Inferior parietal cortex (tissue), 1 donor: ENCODE measurements around the gene FLVCR2.
A peak's percentile ranks its signal among the peaks of the same experiment; 100 is the strongest.

Experiments used
- DNase-seq: peaks from one replicate; pipeline ENCODE4 v3.0.0-alpha.2; 2016; ENCODE audit errors: extremely low spot score

FLVCR2 gene

GRCh38 chr14:75558440-75558839, 20.0 kb upstream of the FLVCR2 start:
- DNase-seq = no peak

GRCh38 chr14:75559045-75559444, 19.4 kb upstream of the FLVCR2 start:
- no peak for DNase-seq

- DNase-seq = no peak
These were observed 18.8 kb upstream of the FLVCR2 start for GRCh38 chr14:75559451-75560222.

GRCh38 chr14:75561013-75561432, 17.4 kb upstream of the FLVCR2 start:
- peak; percentile 64 for DNase-seq

- DNase-seq = no peak
These were observed 16.3 kb upstream of the FLVCR2 start for GRCh38 chr14:75562089-75562488.

GRCh38 chr14:75562489-75562888, 15.9 kb upstream of the FLVCR2 start:
- no peak for DNase-seq

GRCh38 chr14:75563931-75564330, 14.5 kb upstream of the FLVCR2 start:
- no peak for DNase-seq

- DNase-seq = no peak
These were observed 13.4 kb upstream of the FLVCR2 start for GRCh38 chr14:75565056-75565455.

GRCh38 chr14:75566321-75566720, 12.1 kb upstream of the FLVCR2 start:
- no peak for DNase-seq

GRCh38 chr14:75566752-75567151, 11.7 kb upstream of the FLVCR2 start:
- DNase-seq = no peak

- DNase-seq = no peak
These were observed 10.3 kb upstream of the FLVCR2 start for GRCh38 chr14:75568140-75568539.

- DNase-seq = no peak
These were observed 9.6 kb upstream of the FLVCR2 start for GRCh38 chr14:75568791-75569190.

- DNase-seq = no peak
These were observed 7.6 kb upstream of the FLVCR2 start for GRCh38 chr14:75570797-75571196.

- no peak for DNase-seq
These were observed 6.3 kb upstream of the FLVCR2 start for GRCh38 chr14:75572104-75572503.

- no peak for DNase-seq
These were observed 1.3 kb upstream of the FLVCR2 start for GRCh38 chr14:75577090-75577489.

- DNase-seq = peak; percentile 81
These were observed 705 bp upstream of the FLVCR2 start for GRCh38 chr14:75577729-75578101.

GRCh38 chr14:75578786-75579337, 442 bp downstream of the FLVCR2 start:
- DNase-seq = no peak

GRCh38 chr14:75579338-75579864, 981 bp downstream of the FLVCR2 start:
- DNase-seq = no peak

GRCh38 chr14:75579882-75580281, 1.5 kb downstream of the FLVCR2 start:
- DNase-seq = no peak

- no peak for DNase-seq
These were observed 9.0 kb downstream of the FLVCR2 start for GRCh38 chr14:75587388-75587787.

GRCh38 chr14:75589931-75590330, 11.5 kb downstream of the FLVCR2 start:
- no peak for DNase-seq

GRCh38 chr14:75591331-75591946, 13.0 kb downstream of the FLVCR2 start:
- DNase-seq = no peak

GRCh38 chr14:75591987-75592575, 13.7 kb downstream of the FLVCR2 start:
- DNase-seq = no peak
